ENCODE measurements around the gene DHX58. TPM values are rescaled to one million over a fixed set of nuclear protein-coding genes. Genes with fewer than 3 reads are reported as not detected.

The DHX58 gene
- total and polyA plus RNA-seq, 3 donors from 2014 or later: 35.9 to 56.3 (median 51.1) TPM

DNA sequence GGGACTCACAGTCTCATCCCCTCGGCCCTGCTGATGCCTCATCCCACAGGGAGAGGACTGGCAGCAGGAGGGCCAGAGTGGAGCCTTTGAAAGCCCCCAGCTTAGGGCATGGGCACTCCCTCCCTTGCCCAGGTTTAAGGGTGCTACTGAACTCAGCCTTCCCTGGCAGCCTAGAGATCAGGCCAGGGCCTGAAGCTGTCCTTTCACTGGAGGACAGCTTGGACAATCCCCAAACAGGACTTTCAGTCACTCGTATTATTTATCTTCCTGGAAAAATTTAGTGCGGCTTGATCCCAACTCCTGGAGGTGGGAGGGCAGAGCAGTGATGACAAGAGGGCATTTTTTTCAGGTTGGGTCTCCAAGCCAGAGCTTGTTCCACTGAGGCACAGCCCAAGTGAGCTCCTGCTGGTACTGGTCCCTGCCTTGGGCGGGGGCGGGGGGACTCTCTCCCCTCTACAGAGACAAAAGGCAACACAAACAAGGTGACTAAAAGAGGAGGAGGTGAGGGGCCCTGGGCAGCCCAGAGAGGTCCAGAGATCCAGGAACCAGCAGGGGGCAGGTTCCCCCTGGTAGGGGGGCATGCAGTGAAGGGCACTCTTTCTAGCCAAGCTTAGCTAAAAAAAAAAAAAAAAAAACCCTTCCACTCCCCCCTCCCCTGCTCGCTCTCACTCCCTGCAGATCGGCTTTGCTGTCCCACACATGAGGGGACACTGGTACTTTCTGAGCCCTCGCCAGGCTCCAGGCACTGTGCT lies 16.0 kb downstream of the DHX58 start:
- no peaks in the 10 kb centered on the region for H3K9me3 ChIP-seq
- 64 to 80% methylated on average over 7 to 8 of the region's 8 CpGs for WGBS, 2 donors
- intact Hi-C loops (cut with DNase I; ENCODE audit: low total_unique reads): no loop called here
- peaks cover 34% of the 10 kb centered on the region for H3K4me1 ChIP-seq
- no peak for DNase-seq
- no peak overlapping the region for H3K27ac ChIP-seq
- H3K4me3 ChIP-seq: no peak overlapping the region
- no peaks in the 10 kb centered on the region for H3K36me3 ChIP-seq (ENCODE audit: low read depth, missing control alignments)
- TF ChIP-seq POLR2A (IDR thresholded peaks at IDR 0.05): no peak
- TF ChIP-seq, protein P1, sequence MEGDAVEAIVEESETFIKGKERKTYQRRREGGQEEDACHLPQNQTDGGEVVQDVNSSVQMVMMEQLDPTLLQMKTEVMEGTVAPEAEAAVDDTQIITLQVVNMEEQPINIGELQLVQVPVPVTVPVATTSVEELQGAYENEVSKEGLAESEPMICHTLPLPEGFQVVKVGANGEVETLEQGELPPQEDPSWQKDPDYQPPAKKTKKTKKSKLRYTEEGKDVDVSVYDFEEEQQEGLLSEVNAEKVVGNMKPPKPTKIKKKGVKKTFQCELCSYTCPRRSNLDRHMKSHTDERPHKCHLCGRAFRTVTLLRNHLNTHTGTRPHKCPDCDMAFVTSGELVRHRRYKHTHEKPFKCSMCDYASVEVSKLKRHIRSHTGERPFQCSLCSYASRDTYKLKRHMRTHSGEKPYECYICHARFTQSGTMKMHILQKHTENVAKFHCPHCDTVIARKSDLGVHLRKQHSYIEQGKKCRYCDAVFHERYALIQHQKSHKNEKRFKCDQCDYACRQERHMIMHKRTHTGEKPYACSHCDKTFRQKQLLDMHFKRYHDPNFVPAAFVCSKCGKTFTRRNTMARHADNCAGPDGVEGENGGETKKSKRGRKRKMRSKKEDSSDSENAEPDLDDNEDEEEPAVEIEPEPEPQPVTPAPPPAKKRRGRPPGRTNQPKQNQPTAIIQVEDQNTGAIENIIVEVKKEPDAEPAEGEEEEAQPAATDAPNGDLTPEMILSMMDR (IDR thresholded peaks at IDR 0.05): no peak
- H3K27me3 ChIP-seq: no peaks in the 10 kb centered on the region

DNA sequence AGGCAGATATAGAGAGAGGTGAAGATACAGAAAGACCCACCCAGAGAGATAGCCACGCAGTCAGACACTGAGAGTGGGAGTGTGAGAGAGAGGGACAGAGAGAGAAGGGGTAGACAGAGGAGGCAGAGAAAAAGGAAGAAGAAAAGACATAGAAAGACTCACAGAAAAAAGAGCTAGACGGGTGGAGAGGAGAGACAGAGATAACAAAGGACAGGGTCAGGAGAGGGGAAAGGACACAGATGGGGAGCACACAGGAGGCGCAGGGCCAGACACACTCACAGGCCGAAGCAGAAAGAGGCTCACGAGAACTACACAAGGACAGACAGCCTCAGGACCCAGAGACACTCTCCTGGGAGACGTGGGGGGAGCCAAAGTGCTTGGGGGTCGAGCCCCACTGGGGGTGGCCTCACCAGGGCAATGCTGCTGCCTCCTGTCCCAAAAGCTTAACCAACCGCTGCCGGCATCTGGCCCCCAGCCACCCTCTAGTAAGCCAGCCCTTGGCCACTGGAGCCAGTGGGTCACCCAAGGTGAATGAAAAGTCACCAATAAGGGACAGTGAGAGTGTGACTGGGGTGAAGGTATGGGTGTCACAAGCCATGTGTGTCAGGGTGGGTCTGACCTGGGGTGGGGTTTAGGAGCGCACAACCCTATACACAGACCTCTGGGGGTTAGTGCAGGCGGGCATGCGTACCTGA lies 18.0 kb downstream of the DHX58 start:
- TF ChIP-seq, protein P1 (IDR thresholded peaks at IDR 0.05): no peak
- no peak for TF ChIP-seq POLR2A (IDR thresholded peaks at IDR 0.05)
- H3K4me1 ChIP-seq: peaks cover 33% of the 10 kb centered on the region
- H3K36me3 ChIP-seq (ENCODE audit: low read depth, missing control alignments): no peaks in the 10 kb centered on the region
- no peaks in the 10 kb centered on the region for H3K9me3 ChIP-seq
- intact Hi-C loops (cut with DNase I; ENCODE audit: low total_unique reads): no loop called here
- no peaks in the 10 kb centered on the region for H3K27me3 ChIP-seq
- peak overlapping the region; percentile 31 to 53 for H3K27ac ChIP-seq
- DNase-seq: no peak
- 73 to 76% methylated on average over 12 of the region's 12 CpGs for WGBS, 2 donors
- H3K4me3 ChIP-seq: no peak overlapping the region

DNA sequence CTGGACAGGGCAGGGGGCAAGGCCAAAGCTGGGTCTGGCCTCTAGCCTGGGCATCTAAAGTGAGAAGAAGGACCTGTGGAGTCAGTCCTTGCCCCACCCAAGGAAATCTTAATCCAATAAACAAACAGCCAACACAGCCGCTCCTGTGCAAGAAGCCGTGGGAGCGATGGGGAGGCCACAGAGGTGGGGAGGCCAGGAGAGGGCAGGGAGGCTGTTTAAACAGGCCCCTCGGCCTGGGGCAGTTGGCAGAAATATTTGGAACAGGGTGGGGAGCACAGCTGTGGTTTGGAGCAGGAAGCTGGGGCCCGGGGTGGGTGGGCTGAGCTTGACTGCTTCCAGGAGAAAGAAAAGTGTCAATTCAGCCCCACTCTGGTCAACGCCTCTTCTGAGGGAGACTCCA lies 19.6 kb downstream of the DHX58 start:
- DNase-seq: no peak
- Histone ChIP-seq H3K27me3 (no peaks in the 10 kb centered on the region), H3K4me1 (peaks cover 23% of the 10 kb centered on the region), H3K4me3 (no peak overlapping the region), H3K9me3 (no peaks in the 10 kb centered on the region), H3K27ac (peak overlapping the region; percentile 9 to 45), H3K36me3 (ENCODE audit: low read depth, missing control alignments) (no peaks in the 10 kb centered on the region)
- no peak for TF ChIP-seq POLR2A (IDR thresholded peaks at IDR 0.05)
- TF ChIP-seq, protein P1 (IDR thresholded peaks at IDR 0.05): no peak
- intact Hi-C loops (cut with DNase I; ENCODE audit: low total_unique reads): no loop called here
- WGBS, 2 donors: 62 to 63% methylated on average over 6 of the region's 6 CpGs

DNA sequence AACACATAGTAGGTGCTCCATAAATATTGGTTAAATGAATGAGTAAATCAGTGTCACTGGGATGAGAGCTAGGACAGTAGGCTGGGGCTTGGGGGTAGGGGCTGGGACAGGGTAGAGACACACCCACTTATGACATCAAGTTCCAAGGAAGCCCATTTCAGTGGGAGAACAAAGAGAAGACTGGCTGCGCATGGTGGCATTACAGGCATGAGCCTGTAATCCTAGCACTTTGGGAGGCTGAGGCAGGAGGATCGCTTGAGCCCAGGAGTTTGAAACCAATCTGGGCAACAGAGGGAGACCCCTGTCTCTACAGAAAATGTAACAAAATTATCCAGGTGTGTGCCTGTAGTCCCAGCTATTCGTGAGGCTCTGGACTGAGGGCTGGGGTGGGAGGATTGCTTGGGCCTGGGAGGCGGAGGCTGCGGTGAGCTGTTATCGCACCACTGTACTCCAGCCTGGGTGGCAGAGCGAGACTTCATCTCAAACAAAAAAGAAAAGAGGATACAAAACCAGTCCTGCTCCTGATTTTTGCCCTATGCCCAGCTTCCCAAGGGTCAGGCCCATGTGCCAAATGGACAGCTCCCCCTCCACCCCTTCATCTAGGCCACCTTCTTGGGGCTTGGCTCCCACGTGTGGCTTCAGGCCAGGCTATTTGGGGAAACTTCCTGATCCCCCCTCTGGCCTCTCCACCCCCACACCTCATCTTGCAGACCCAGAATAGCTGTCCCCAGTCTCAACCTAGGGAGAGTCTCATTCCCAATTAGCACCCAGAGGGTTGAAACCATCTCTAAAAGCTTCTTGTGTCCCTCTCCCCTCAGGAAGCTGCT lies 21.3 kb downstream of the DHX58 start:
- 78 to 80% methylated on average over 5 to 8 of the region's 8 CpGs for WGBS, 2 donors

More for the DNA sequence above, 21.3 kb downstream of the DHX58 start:
- no peak for TF ChIP-seq POLR2A (IDR thresholded peaks at IDR 0.05)
- TF ChIP-seq, protein P1 (IDR thresholded peaks at IDR 0.05): no peak
- Histone ChIP-seq H3K27ac (peak overlapping the region; percentile 9 to 50), H3K4me1 (peaks cover 19% of the 10 kb centered on the region), H3K27me3 (no peaks in the 10 kb centered on the region), H3K9me3 (no peaks in the 10 kb centered on the region), H3K4me3 (no peak overlapping the region), H3K36me3 (ENCODE audit: low read depth, missing control alignments) (no peaks in the 10 kb centered on the region)
- intact Hi-C loops (cut with DNase I; ENCODE audit: low total_unique reads): no loop called here
- DNase-seq: no peak

All from testis (tissue), 3 donors.